Panc1 (cell line): ENCODE data around the gene IDH2. TPM values are rescaled to one million over a fixed set of nuclear protein-coding genes. Genes with fewer than 3 reads are reported as not detected.

Experiments used
- ATAC-seq: fragments of 200-7000 bp; cut with Tn5 transposase; 2 replicates; pipeline ENCODE4 v1.9.1; 2020; ENCODE audit warnings: mild to moderate bottlenecking, moderate library complexity
- BruUV-seq: library from RNA; stranded (reverse); fragments of 400-500 nt; replicated peaks from 2 replicates; lab custom pipeline; 2021; lab: Mats Ljungman, UMichigan
- CTCF ChIA-PET: fragments of 300-600 bp; sonication (Branson Sonifier 250); formaldehyde crosslinking; loops from one replicate; lab custom pipeline; 2022; ENCODE audit warnings: antibody characterized with exemption; lab: Charles Lee
- POLR2A ChIA-PET: fragments of 300-600 bp; sonication (Branson Sonifier 250); formaldehyde crosslinking; loops from one replicate; lab custom pipeline; 2022; ENCODE audit warnings: antibody characterized with exemption; lab: Charles Lee
- DNase-seq: peaks from one replicate; pipeline ENCODE4 v3.0.0-alpha.2; 2010; ENCODE audit warnings: low read depth, low spot score
- H3K27ac ChIP-seq: 2 replicates; pipeline ENCODE4 v1.5.1; 2011; ENCODE audit warnings: mild to moderate bottlenecking, low read length, inconsistent platforms
- H3K27me3 ChIP-seq: fragments of 200-500 bp; sonication (Bioruptor generic); 2 replicates; pipeline ENCODE4 v1.6.0; 2014; ENCODE audit warnings: low read length, inconsistent platforms; ENCODE audit not compliant: control insufficient read depth, insufficient read depth
- H3K36me3 ChIP-seq: fragments of 200-500 bp; sonication (Bioruptor generic); 2 replicates; pipeline ENCODE4 v1.5.1; 2014; ENCODE audit warnings: inconsistent platforms, mild to moderate bottlenecking, low read length, moderate library complexity; ENCODE audit not compliant: control insufficient read depth, insufficient read depth
- H3K4me1 ChIP-seq: 2 replicates; pipeline ENCODE4 v1.5.1; 2011; ENCODE audit warnings: inconsistent platforms, mild to moderate bottlenecking, low read length, moderate library complexity; ENCODE audit not compliant: control insufficient read depth, insufficient read depth
- H3K4me3 ChIP-seq, 2 experiments: 2 replicates each; pipeline ENCODE4 v1.5.1; 2011 to 2012; ENCODE audit warnings: low read depth in 2 of 2, low read length in 2 of 2, mild to moderate bottlenecking in 2 of 2, inconsistent platforms in 1 of 2, moderate library complexity in 1 of 2
- H3K9me3 ChIP-seq: fragments of 200-500 bp; sonication (Bioruptor generic); 2 replicates; pipeline ENCODE4 v1.5.1; 2014; ENCODE audit warnings: low read depth, mild to moderate bottlenecking, inconsistent platforms, low read length, moderate library complexity; ENCODE audit not compliant: control insufficient read depth, insufficient read depth
- POLR2AphosphoS5 ChIP-seq: IDR thresholded peaks from 2 replicates; pipeline ENCODE4 v1.6.1; 2012; ENCODE audit warnings: mild to moderate bottlenecking, low read depth, low read length, moderate library complexity
- SIN3A ChIP-seq: IDR thresholded peaks from 2 replicates; pipeline ENCODE4 v1.6.1; 2012; ENCODE audit warnings: low read depth, mild to moderate bottlenecking, low read length, moderate library complexity, borderline replicate concordance; ENCODE audit not compliant: insufficient read depth
- TCF7L2 ChIP-seq: IDR thresholded peaks from 2 replicates; pipeline ENCODE4 v1.6.1; 2011; ENCODE audit warnings: mild to moderate bottlenecking, low read depth, low read length, inconsistent platforms
- in situ Hi-C: cut with HindIII; loops from 2 replicates; pipeline ENCODE4 v1.10.0; 2016; ENCODE audit warnings: low sequenced_read_pairs, low pct_unique_long_range_greater_than_20kb
- intact Hi-C: fragments of 100-400 bp; cut with micrococcal nuclease; formaldehyde crosslinking; loops from one replicate; pipeline ENCODE4 v1.10.0; 2022; ENCODE audit not compliant: unreplicated experiment
- total RNA-seq: library from RNA; stranded (reverse); gene quantifications from one replicate; pipeline ENCODE4 v1.2.1, GENCODE V29; 2021; ENCODE audit not compliant: unreplicated experiment
- TF ChIP-seq, protein P1 (sequence below), 2 experiments: IDR thresholded peaks; 2 replicates each; pipeline ENCODE4 v1.6.1; 2011 to 2012; ENCODE audit warnings: low read depth in 2 of 2, control low read depth in 1 of 2, low read length in 1 of 2, mild to moderate bottlenecking in 1 of 2, moderate library complexity in 1 of 2; ENCODE audit not compliant: insufficient read depth in 1 of 2
- TF ChIP-seq, protein P2 (sequence below): fragments of 450-650 bp; IDR thresholded peaks from 2 replicates; pipeline ENCODE4 v1.5.1; 2017; ENCODE audit warnings: mild to moderate bottlenecking

The IDH2 gene
- total RNA-seq, 1 experiment from 2014 or later: 197 TPM

DNA sequence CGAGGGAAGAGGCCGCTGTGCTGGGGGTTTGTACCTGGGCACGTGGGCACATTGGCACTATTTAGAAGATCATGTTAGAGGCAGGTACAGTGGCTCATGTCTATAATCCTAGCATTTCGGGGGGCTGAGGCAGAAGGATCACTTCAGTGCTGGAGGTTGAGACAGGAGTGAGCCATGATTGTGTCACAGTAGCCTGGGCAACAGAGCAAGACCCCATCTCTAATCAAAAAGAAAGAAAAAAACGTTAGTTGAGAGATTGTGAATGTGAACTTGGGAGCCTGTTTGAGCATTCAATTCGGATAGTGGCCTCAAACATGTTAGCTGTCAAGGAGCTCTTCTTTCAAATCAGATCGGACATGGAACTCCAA, 36.6 kb downstream of the IDH2 start:
- DNase-seq (no peak), ATAC-seq (no peak)
- H3K9me3 ChIP-seq: no peaks in the 10 kb centered on the region
- no peak overlapping the region for H3K27ac ChIP-seq
- no peak overlapping the region for H3K4me3 ChIP-seq
- ChIA-PET CTCF (no interaction called here), POLR2A (no interaction called here)
- BruUV-seq: no TSS peak
- intact Hi-C loops: no loop called here
- H3K36me3 ChIP-seq: no peaks in the 10 kb centered on the region
- TF ChIP-seq POLR2AphosphoS5 (no peak), TCF7L2 (no peak), SIN3A (no peak)
- H3K27me3 ChIP-seq: no peaks in the 10 kb centered on the region
- peaks cover 20% of the 10 kb centered on the region for H3K4me1 ChIP-seq
- in situ Hi-C loops: no loop called here

DNA sequence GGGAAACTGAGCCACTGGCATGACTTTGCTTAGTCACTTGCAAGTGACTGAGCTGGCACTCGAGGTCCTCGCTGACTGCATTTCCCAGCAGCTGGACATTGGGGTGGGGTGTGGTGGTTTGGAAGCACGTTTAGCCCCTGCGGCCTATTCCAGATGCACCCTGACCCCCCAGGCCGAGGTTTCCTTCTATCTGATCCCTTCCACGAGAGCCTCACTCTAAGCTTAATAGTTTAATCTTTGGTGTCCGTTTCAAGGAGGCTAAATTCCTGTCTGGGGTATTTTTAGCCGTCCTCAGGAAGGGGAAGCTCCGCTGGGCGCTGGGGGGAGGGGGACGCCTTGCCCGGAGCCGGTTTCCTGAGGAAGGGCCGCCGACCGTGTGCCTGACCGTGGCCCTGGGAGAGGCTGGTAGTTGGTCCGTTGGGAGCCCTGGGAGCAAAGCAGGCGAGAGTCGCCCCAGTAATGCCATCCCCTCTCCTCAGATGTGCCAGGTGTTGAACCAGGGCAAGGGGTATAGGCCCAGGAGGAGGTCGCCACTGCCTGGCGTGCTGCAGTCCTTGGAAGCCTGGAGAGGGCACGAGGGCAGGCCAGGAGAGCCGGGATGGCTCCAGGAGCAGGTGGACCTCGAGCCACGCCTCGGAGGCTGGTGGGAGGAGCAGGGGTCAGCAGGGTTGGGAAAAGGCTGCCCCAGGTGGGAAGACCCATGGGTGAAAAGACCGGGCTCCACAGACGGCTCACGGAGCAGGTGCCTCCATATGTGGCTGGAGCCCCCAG, 37.2 kb downstream of the IDH2 start:
- H3K4me1 ChIP-seq: peaks cover 20% of the 10 kb centered on the region
- no peak overlapping the region for H3K27ac ChIP-seq
- DNase-seq: no peak
- TF ChIP-seq TCF7L2 (no peak), SIN3A (no peak), POLR2AphosphoS5 (no peak)
- TF ChIP-seq, protein P1, sequence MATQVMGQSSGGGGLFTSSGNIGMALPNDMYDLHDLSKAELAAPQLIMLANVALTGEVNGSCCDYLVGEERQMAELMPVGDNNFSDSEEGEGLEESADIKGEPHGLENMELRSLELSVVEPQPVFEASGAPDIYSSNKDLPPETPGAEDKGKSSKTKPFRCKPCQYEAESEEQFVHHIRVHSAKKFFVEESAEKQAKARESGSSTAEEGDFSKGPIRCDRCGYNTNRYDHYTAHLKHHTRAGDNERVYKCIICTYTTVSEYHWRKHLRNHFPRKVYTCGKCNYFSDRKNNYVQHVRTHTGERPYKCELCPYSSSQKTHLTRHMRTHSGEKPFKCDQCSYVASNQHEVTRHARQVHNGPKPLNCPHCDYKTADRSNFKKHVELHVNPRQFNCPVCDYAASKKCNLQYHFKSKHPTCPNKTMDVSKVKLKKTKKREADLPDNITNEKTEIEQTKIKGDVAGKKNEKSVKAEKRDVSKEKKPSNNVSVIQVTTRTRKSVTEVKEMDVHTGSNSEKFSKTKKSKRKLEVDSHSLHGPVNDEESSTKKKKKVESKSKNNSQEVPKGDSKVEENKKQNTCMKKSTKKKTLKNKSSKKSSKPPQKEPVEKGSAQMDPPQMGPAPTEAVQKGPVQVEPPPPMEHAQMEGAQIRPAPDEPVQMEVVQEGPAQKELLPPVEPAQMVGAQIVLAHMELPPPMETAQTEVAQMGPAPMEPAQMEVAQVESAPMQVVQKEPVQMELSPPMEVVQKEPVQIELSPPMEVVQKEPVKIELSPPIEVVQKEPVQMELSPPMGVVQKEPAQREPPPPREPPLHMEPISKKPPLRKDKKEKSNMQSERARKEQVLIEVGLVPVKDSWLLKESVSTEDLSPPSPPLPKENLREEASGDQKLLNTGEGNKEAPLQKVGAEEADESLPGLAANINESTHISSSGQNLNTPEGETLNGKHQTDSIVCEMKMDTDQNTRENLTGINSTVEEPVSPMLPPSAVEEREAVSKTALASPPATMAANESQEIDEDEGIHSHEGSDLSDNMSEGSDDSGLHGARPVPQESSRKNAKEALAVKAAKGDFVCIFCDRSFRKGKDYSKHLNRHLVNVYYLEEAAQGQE (IDR thresholded peaks at IDR 0.05; ENCODE audit: insufficient read depth in 1 of 2, low read depth in 2 of 2, low read length in 1 of 2): no peak
- TF ChIP-seq, protein P2, sequence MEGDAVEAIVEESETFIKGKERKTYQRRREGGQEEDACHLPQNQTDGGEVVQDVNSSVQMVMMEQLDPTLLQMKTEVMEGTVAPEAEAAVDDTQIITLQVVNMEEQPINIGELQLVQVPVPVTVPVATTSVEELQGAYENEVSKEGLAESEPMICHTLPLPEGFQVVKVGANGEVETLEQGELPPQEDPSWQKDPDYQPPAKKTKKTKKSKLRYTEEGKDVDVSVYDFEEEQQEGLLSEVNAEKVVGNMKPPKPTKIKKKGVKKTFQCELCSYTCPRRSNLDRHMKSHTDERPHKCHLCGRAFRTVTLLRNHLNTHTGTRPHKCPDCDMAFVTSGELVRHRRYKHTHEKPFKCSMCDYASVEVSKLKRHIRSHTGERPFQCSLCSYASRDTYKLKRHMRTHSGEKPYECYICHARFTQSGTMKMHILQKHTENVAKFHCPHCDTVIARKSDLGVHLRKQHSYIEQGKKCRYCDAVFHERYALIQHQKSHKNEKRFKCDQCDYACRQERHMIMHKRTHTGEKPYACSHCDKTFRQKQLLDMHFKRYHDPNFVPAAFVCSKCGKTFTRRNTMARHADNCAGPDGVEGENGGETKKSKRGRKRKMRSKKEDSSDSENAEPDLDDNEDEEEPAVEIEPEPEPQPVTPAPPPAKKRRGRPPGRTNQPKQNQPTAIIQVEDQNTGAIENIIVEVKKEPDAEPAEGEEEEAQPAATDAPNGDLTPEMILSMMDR: no peak
- H3K9me3 ChIP-seq: no peaks in the 10 kb centered on the region
- POLR2A ChIA-PET: no interaction called here
- H3K4me3 ChIP-seq: no peak overlapping the region
- intact Hi-C loops: no loop called here
- CTCF ChIA-PET: no interaction called here
- in situ Hi-C loops: no loop called here
- BruUV-seq: no TSS peak
- ATAC-seq: no peak
- H3K27me3 ChIP-seq: no peaks in the 10 kb centered on the region
- H3K36me3 ChIP-seq: no peaks in the 10 kb centered on the region

DNA sequence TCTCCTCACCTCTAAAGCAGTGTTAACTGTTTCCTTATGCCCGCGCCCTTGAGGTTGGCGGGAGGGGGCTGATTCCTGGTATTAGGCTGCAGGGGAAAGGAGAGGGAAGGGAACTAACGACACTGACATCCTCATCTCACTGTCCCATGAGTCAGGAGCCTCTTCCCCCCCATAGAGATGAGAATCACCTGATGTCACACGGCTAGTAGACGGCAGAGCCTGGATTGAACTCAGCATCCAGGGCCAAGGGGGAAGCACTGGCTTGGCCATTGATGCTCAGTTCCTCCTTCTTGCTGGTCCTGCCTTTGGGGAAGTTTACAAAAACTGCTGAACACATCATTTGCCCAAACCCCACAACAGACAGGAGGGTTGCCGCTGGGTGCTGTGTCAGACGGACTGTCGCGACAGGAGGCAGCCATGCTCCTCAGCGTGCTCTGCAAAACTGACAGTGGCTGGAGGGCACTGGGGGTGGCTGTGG, 38.5 kb downstream of the IDH2 start:
- DNase-seq: no peak
- BruUV-seq: no TSS peak
- no peaks in the 10 kb centered on the region for H3K27me3 ChIP-seq
- ChIA-PET CTCF (interaction anchor here (0.6 kb wide), 1 partner anchor 169 kb away, joined by 4 read pairs; no protein-coding TSS in a partner anchor), POLR2A (no interaction called here)
- peaks cover 26% of the 10 kb centered on the region for H3K4me1 ChIP-seq
- ATAC-seq: 0 out of 2 replicates have a peak, but pooled peaks have one; percentile 10
- H3K4me3 ChIP-seq: no peak overlapping the region
- TF ChIP-seq, protein P2: no peak
- TF ChIP-seq POLR2AphosphoS5: no peak
- TF ChIP-seq TCF7L2: no peak
- no peak for TF ChIP-seq SIN3A
- TF ChIP-seq, protein P1 (IDR thresholded peaks at IDR 0.05; ENCODE audit: insufficient read depth in 1 of 2, low read depth in 2 of 2, low read length in 1 of 2): no peak
- intact Hi-C loops: no loop called here
- H3K9me3 ChIP-seq: no peaks in the 10 kb centered on the region
- no peaks in the 10 kb centered on the region for H3K36me3 ChIP-seq
- no peak overlapping the region for H3K27ac ChIP-seq
- in situ Hi-C loops: no loop called here
